T-helper 2 cell treated with Interferon-gamma antibody and Interleukin-4, amounts not matched to agents 100 ng/mL and 5 ng/mL, for 36 hours (primary cell): Measurements from ENCODE around the gene BEX3. TPM values are rescaled to one million over a fixed set of nuclear protein-coding genes. Genes with fewer than 3 reads are reported as not detected.
"Not testable (repeated sequence)": the region's sequence is repeated elsewhere in the genome, so short reads cannot be mapped to it uniquely, and the experiment has no call there.

Experiments
- intact Hi-C: fragments of 100-400 bp; cut with micrococcal nuclease; formaldehyde crosslinking; loops from one replicate; pipeline ENCODE4 v1.15.1; 2023
- total RNA-seq: library from RNA; stranded (reverse); gene quantifications from 2 replicates; pipeline ENCODE4 v1.2.3, GENCODE V29; 2022

The BEX3 gene
- total RNA-seq = 8.0 and 9.1 TPM in 2 replicates

DNA sequence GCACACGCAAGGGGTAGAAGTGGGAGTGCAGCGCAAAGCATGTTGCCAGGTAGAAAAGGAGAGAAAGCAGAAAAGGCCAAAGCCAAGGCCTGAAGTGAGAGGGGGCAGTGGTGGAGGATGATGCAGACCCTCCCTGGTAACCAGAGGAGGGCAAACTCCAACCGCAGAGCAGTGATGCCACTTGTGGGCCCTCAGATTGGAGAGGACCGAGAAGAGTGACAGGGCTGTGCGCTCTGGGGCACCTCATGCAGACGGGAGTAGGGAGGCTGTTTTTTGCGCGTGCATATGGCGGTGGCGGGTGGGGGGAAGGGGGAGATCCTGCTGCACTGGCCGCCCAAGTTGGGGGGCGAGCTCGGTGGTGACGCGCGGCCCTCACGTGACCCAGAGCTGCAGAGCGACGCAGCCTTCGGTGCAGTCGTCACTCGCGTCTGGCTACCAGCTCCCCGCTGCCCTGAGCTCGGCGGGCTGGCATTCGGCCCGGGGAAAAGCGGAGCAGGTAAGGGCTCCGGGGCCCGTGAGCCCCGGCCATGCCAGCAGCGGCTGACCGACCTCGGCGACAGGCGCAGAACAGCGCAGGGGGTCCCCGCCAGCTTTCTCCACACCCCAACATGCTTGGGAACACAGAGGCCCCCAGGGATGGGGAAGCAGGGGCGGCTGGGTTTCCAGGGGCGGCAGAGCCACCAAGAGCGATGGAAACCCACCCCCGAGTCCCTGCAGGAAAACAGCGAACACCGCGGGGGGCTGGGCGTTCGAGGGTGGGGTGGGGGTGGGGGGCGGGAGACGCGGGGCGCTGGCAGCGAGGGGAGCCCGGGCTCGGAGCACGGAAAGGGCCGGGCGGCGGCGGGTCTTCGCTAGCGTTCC is at the start of gene BEX3:
Gene BEX3 (plus strand): TSS at position 421 of the 861 bp plus-strand sequence. CDS start 984 bp downstream, outside the sequence.
- intact Hi-C loops = no loop called here

DNA sequence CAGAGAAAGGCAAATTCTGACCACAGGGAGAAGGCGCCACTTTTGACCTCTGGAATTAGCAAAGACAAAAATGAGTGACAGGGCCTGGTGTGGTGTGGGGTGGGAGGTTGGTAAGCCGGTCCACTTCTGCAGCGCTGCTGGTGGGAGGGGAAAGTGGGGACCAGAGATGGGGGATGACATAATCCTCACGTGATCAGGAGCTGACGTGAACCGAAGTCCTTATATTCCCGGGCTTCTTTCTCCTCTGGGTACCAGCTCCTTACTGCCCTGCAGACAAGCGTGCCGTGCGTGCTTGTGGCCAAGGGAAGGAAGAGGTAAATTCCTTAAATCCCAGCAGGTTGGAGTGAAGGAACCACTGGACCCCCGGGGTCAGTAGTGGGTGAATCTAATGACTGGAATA is 46.3 kb upstream of the BEX3 start, which contains the start of gene TCEAL7:
Gene TCEAL7 (plus strand): TSS at position 249 of the 400 bp plus-strand sequence. CDS start 1,165 bp downstream, outside the sequence.
- intact Hi-C loops = no loop called here

DNA sequence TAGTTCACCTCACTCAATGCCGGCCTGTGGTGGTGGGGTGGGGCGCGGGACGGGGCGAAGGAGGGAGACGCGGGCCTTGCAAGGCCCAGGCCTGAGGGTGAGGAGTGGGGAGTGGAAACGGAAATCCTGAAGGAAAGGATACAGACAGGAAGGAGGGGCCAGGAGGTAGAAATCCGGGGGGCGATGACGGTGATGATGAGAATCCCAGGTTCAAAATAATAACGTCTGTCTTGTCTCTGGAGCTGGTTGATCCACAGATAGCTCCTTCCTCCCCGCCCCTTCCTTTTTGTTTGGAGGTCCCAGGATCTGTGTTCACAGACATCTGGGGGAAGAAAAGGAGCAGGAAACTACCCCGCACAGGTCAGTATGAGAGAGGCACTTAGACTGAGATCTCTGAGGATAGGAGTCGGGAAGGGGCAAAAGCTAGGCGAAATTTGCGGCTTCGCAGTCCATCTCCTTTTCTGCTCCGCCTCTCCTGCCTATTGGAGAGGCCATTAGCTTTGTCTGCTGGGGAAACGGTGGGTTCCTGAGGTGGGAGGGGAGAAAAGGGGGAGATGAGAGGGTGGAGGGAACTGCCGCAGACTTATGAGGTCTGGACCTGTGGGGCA is 45.6 kb upstream of the BEX3 start:
- intact Hi-C loops = no loop called here

DNA sequence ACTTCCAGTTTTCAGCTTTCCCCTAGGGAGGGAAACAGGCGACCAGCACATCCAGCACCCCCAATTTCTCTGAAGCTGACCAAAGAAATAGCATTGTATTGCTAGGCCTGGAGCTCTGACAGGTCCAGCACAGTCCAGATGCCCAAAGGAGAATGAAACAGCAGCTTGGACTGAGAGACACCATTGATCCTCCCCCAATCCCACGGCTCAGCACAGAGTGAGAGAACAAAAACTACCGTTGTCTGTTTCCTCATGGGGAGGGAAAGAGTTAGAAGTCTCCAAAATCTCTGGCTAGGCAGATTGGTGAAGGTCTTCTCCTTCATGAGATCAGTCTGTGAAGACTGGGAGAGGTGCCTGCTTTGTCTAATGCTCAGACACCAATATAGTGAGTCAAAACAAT is 37.7 kb upstream of the BEX3 start:
- intact Hi-C loops = no loop called here

DNA sequence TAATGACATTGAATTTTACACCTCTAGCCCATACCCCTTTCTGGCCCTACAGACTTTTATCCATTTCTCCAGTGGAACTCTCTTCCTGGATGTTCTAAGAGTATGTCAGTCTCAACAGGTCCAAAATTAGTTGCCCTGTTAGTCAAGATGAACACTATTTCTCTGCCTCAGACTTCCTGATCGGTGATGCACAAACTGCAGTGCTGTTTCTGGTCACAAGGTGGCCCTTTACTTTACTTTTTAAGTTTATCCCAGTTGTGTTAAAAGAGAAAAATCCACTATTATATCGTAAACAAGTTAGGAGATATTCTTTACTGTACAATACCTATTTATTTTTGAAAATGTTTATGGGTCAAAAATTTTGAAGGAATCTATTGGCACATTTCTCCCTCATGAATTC is 33.2 kb upstream of the BEX3 start:
- intact Hi-C loops = loop anchor here (1.0 kb wide), 1 partner anchor 121 kb away; no protein-coding TSS in a partner anchor

DNA sequence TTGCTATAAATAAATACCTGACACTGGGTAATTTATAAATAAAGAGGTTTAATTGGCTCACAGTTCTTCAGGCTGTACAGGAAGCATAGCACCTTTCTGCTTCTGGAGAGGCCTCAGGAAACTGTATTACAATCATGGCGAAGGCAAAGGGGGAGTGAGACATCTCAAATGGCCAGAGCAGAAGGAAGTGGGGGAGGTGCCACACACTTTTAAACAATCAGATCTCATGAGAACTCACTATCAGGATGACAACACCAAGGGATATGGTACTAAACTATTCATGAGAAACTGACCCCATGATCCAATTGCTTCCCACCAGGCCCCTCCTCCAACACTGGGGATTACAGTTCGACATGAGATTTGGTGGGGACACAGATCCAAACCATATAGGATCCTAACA is 31.7 kb upstream of the BEX3 start:
- intact Hi-C loops = no loop called here

DNA sequence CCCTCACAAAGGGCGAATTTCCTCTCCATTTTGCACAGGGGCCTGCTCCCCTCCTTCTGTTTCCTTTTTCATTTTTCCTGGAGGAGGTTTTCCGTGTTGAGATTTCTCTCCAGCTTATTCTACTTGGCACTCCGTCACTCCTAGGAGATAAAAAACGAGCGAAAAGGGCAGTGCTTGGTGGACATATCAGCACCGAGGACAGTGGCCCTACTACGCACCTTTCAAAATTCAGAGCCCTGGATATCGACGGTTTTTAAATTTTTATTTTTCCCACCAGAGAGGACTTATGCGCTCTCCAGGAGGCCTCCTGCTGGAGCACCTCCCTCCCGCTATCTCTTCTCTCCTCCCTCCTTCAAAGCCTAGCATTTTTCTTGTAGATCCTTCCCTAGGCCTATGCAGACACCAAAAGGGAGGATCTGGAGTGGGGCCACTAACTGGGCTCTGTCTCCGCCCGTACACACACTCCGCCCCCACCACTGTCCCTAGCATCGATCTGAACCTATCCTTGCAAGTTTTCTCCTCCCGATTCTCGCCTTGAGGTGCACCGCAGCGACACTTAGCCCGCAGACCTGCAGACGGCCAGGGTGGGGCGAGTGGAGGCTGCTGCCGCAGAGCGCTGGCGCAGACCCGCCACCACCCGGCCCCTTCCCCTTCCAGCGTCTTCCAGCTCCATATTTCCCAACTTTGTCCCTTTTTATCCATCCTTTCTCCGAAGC is 28.5 kb upstream of the BEX3 start:
- intact Hi-C loops = no loop called here

DNA sequence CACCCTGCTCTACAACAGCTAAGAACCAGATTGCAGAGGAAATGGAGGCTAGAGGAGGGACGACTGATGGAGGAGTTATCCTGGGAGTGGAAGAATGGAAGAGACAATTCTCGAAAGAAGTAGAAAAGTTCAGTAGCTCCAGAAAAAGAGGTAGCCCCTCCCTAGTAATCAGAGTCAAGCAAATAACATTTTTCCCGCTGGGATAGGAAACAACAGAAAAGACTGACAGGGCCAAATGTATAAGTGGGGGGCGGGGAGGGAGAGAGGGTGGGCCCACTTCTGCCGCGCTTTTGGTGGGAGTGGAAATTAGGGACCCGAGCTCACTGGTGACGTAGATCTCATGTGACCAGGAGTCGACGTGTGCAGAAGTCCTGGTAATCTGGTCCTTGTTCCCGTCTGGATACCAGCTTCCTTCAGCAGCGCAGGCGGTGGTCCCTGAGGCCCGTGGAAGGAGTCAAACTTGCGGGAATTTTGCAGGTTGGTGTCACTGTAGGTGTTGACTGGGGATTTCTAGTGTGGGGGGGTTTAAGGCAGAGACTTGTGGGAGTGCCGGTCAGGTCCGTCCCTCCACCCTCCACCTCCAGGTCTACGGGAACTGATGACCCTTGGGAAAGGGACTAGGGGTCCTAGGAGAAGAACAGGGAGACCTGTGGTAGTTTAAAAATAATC is 20.1 kb upstream of the BEX3 start, which contains the start of gene TCEAL9:
Gene TCEAL9 (plus strand): TSS at position 377 of the 669 bp plus-strand sequence. CDS start 1,179 bp downstream, outside the sequence.
- intact Hi-C loops = no loop called here

DNA sequence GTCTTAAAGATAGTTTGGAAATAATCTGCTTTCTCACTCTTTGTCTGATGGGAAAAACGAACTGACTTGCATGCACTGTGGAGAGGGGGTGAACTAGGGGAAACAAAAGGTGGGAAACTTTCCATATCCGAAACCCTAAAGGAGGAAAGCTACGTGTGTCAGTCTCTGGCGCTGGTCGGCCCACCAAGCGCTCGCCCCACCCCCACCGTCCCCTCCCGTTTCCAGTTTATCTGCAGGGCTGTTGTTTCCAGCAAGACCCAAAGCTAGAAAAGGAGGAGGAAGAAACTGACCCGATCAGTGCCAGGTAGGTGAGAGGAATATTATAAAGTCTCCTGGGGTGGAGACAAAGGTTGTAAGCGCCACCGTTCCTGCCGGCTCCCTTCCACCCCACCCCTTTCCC is 19.5 kb upstream of the BEX3 start:
- intact Hi-C loops = no loop called here

DNA sequence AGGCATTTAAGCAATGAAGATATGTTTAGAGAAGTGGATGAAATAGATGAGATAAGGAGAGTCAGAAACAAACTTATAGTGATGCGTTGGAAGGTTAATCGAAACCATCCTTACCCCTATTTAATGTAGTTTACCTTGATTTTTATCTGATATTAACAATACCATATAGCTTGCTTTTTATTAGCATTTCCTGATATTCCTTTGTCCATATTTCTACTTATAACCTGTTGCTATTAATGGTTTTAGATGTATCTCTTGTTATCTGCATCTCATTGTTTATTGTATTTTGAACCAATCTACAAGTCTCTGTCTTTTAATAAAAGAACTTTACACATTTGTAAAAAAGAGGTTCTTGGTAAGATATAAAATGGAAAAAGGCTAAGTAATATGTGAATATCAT is 18.5 kb upstream of the BEX3 start:
- intact Hi-C loops = no loop called here

DNA sequence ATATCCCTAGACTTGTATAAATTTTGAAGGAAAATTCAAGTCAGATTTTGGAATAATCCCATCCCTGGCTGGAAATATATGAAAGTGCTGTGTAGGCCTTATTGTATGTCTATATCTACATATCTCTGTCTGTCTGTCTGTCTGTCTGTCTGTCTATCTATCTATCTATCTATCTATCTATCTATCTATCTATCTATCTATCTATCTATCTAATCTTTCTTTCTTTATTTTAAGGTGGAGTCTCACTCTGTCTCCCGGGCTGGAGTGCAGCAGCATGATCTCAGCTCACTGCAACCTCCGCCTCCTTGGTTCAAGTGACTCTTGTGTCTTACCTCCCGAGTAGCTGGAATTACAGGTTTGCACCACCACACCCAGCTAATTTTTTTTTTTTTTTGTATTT is 16.7 kb upstream of the BEX3 start:
- intact Hi-C loops = not testable (repeated sequence)

DNA sequence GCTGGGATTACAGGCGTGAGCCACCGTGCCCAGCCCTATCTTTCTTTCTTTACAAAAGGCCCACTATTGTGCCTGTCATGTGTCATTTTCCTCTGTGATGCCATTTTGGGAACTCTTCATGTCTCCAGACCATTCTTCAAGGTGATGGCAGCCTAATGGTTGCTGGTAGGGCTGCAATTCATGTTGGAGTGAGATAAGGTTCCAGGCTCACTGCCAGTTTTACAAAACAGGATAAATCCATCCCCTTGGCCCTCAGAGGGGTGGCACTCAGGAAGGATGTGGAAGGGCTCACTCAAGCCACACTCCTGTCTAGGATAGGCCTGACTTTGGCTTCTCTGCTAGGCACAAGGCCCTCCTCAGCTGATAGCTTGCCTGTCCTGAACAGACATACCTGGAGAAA is 16.2 kb upstream of the BEX3 start:
- intact Hi-C loops = no loop called here

DNA sequence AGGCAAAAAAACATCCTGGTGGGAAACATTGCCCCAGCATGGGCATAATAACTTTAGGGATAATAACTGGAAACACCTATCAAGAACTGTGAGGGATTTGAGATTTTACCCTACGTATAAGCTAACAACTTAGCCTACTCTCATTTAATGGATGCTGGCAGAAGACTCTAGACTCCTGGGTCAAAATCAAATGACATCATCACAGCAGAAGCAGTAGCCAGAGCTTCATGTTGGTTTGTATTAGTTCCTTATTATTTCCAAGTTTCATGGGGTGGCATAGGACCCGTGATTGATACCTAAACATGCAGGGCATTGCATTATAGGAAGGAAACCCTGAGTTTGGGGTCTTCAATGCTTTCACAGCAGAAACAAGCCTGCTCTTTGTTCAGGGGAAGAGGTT is 15.4 kb upstream of the BEX3 start:
- intact Hi-C loops = no loop called here

DNA sequence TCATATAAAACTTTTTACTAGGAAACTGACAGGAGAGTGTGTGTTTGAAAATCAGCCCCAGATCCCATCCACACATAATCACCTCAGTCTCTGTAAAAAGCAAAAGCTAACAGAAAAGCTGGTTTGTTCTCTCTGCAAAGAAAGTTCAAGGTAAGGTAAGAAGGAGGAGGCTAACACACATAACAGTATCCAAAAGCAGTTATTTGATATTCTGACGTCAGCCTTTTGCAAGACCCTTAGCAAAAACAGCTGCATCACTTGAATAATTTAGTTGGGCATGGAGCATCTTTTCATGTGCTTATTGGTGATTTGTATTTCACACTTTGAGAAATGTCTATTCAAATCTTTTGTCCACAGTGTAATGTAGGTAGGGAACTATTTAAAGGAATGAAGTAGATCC is 14.5 kb upstream of the BEX3 start:
- intact Hi-C loops = no loop called here

DNA sequence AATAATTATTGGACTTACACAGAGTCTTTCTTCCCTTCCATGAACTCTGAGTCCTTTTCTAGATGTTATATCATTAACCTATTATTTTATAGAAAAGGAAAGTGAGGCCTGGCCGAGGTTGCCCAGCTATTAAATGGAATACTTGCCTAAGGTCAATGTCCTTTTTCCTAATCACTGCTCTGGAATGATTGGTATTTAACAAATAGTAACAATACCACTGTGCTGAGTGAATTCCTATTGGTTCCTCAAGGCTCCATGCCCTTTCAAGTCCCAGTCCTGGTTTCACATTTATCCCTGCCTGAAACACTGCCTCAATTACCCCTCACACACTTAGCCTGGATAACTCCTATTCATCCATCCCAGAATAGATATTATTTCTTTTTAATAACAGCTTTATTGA is 13.9 kb upstream of the BEX3 start:
- intact Hi-C loops = no loop called here

DNA sequence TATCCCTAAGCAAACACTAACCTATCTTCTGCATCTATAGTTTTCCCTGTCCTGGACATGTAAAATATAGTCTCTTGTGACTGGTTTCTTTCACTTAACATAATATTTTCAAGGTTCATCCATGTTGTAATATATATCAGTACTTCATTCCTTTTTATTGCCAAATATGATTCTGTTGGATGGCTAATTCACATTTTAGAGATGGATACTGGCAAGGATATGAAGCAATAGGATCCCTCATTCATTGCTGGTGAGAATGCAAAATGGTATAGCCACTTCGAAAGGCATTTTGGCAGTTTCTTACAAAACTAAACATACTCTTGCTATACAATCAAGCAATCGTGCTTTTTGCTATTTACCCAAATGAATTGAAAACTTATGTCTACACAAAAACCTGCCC is 13.3 kb upstream of the BEX3 start:
- intact Hi-C loops = no loop called here

DNA sequence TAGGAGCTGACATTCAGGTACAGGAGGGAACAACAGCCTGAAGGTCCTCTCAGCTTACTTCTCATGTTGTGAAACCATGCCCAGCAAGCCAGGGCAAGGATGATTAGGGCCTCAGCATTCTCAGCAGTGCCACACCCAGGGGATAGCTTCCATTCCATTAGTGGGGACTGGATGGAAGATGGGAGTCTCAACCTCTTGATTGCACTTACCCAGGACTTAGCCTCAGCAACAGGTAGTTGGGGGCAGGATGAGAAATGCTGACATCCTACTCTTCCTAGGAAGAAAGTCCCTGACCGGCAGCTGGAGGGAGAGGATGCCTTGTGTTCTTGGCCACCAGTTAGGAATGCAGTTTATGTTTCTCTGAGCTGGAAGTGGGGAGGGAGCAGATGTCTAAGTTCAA is 8.8 kb upstream of the BEX3 start:
- intact Hi-C loops = no loop called here

DNA sequence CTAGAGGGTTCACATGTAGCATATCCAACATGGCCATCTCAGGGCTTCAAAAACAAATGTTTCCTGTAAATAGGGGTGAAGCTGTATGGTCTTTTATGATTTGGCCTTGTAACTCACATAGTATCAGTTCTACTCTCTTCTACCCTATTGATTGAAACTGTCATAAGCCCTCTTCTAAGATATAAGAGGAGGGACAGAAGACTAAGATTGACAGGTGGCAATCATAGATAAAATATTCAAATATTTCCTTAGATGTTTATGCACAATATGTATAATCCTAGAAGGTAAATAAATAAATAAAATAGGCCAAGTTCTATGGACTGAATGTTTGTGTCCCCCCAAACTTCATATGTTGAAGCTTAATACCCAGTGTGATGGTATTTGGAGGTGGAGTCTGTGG is 6.9 kb upstream of the BEX3 start:
- intact Hi-C loops = no loop called here

DNA sequence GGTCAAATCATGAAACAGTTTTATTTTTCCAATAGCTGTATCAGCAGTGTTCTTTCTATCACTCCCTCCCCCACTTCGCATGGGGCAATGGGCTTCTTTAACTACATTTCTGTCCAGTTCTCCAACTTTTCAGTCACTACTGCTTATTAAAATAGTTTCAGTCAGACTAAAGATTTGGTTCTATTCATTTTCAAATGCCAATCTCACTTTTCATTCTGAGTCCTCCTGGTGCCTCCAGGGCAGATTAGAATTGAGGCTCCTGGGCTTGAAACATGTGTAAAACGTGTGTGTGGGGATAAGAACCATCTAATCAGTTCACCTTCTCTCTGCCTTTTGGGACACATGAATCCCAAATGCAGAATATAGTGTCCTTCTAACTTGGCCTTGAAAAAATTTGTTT is 3.5 kb upstream of the BEX3 start:
- intact Hi-C loops = no loop called here

DNA sequence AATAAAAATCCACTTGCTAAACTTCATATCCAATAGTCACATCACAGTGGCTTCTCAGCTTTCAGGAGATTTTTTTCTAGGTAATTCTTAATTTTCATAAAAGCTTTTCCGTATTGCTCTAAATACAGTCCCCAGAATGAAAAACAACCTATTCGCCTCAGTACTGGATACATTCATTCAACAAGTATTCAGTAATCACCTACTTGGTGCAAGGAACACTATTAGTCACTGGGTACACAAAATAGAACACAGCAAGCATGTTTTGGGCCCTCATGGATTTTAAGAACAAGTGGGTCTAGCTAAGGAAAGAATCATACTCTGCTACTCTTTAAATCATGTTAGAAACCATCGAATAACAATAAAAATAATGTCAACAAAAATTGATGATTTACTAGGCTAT is 2.8 kb upstream of the BEX3 start:
- intact Hi-C loops = no loop called here

DNA sequence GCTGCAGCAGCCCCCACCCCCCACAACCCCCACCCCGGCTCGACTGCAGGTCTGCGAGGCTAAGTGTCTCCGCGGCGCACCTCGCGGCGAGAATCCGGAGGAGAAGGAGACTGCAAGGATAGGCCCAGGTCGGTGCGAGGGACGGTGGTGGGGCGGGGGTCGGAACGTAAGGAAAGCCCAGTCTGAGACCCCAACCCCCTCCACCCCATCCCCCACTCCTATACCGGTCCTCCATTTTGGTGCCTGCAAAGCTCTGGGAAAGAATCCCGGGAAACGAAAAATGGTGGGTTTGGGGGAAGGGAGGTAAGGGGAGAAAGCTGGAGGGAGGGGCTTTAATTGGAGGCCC is 614 bp downstream of the BEX3 start:
- intact Hi-C loops = no loop called here

DNA sequence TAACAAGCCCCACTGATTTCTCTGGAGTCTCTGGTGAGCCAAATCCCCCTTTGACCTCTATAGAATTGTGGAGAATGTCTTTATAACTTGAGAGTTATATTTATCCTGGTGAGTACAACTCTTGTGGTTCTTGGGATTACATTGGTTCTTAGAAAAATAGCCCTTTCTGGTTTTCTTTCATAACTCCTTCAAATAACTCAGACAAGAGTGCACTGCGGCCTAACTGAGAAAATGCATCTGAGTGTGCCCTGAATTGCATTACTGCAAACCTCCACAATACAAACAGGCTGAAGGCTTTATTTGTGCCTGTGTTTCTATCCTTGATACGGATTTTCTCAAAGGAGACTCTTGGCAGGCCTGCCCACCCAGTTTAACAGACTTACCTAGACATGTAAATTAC is 2.7 kb downstream of the BEX3 start:
- intact Hi-C loops = no loop called here
